H9 (cell line): ENCODE results near the gene TMEM135. TPM values are rescaled to one million over a fixed set of nuclear protein-coding genes. Genes with fewer than 3 reads are reported as not detected.
"Not testable (repeated sequence)": the region's sequence is repeated elsewhere in the genome, so short reads cannot be mapped to it uniquely, and the experiment has no call there.

Experiments
- DNase-seq: peaks from one replicate; pipeline ENCODE4 v3.0.0-alpha.2; 2017
- H2AFZ ChIP-seq: one replicate; pipeline ENCODE4 v1.6.1; 2013; ENCODE audit warnings: mild to moderate bottlenecking, low read length, control low read depth, moderate library complexity
- H2AK5ac ChIP-seq: 2 replicates; pipeline ENCODE4 v1.6.1; 2013; ENCODE audit warnings: low read length, control low read depth, mixed read lengths; ENCODE audit not compliant: insufficient read length
- H2BK120ac ChIP-seq: one replicate; pipeline ENCODE4 v1.6.1; 2013; ENCODE audit warnings: low read depth, mild to moderate bottlenecking, low read length, control low read depth, inconsistent platforms; ENCODE audit not compliant: poor library complexity, severe bottlenecking
- H2BK12ac ChIP-seq: 2 replicates; pipeline ENCODE4 v1.6.1; 2013; ENCODE audit warnings: low read length, control low read depth, mixed read lengths, low read depth; ENCODE audit not compliant: insufficient read length
- H2BK15ac ChIP-seq: 2 replicates; pipeline ENCODE4 v1.6.1; 2013; ENCODE audit warnings: low read depth, low read length, control low read depth
- H2BK20ac ChIP-seq: one replicate; pipeline ENCODE4 v1.6.1; 2013; ENCODE audit warnings: low read depth, mild to moderate bottlenecking, low read length, control low read depth, inconsistent platforms; ENCODE audit not compliant: poor library complexity, severe bottlenecking
- H2BK5ac ChIP-seq: 2 replicates; pipeline ENCODE4 v1.6.1; 2013; ENCODE audit warnings: low read length, control low read depth, mixed read lengths; ENCODE audit not compliant: insufficient read length
- H3K14ac ChIP-seq: 2 replicates; pipeline ENCODE4 v1.6.1; 2013; ENCODE audit warnings: low read length, control low read depth; ENCODE audit not compliant: insufficient read depth
- H3K18ac ChIP-seq: 2 replicates; pipeline ENCODE4 v1.6.1; 2013; ENCODE audit warnings: low read depth, mild to moderate bottlenecking, mixed read lengths, low read length, control low read depth; ENCODE audit not compliant: insufficient read length
- H3K23ac ChIP-seq: 2 replicates; pipeline ENCODE4 v1.6.1; 2013; ENCODE audit warnings: low read length, control low read depth, mixed read lengths, low read depth; ENCODE audit not compliant: insufficient read length
- H3K23me2 ChIP-seq: 2 replicates; pipeline ENCODE4 v1.6.1; 2013; ENCODE audit warnings: low read depth, mild to moderate bottlenecking, mixed read lengths, low read length, control low read depth; ENCODE audit not compliant: insufficient read length, poor library complexity, severe bottlenecking
- H3K27ac ChIP-seq: 2 replicates; pipeline ENCODE4 v1.5.1; 2013; ENCODE audit warnings: low read length, control low read depth, mixed read lengths, low read depth; ENCODE audit not compliant: insufficient read length
- H3K27me3 ChIP-seq: 2 replicates; pipeline ENCODE4 v1.6.1; 2013; ENCODE audit warnings: low read length, control low read depth, inconsistent platforms; ENCODE audit not compliant: insufficient read depth
- H3K4ac ChIP-seq: 2 replicates; pipeline ENCODE4 v1.6.1; 2013; ENCODE audit warnings: low read depth, mild to moderate bottlenecking, control low read depth, inconsistent platforms, low read length, moderate library complexity
- H3K4me1 ChIP-seq: 2 replicates; pipeline ENCODE4 v1.6.1; 2013; ENCODE audit warnings: low read length, control low read depth, inconsistent platforms; ENCODE audit not compliant: insufficient read depth
- H3K4me2 ChIP-seq: 2 replicates; pipeline ENCODE4 v1.6.1; 2013; ENCODE audit warnings: low read length, control low read depth, mixed read lengths; ENCODE audit not compliant: insufficient read length, insufficient read depth
- H3K56ac ChIP-seq: 2 replicates; pipeline ENCODE4 v1.6.1; 2013; ENCODE audit warnings: low read depth, mild to moderate bottlenecking, mixed read lengths, low read length, control low read depth; ENCODE audit not compliant: insufficient read length
- H3K79me1 ChIP-seq: 2 replicates; pipeline ENCODE4 v1.6.1; 2013; ENCODE audit warnings: low read depth, mild to moderate bottlenecking, moderate library complexity, low read length, control low read depth, inconsistent platforms; ENCODE audit not compliant: insufficient read depth, poor library complexity, severe bottlenecking
- H3K79me2 ChIP-seq: 2 replicates; pipeline ENCODE4 v1.6.1; 2013; ENCODE audit warnings: low read length, control low read depth, inconsistent platforms; ENCODE audit not compliant: insufficient read depth
- H3K9ac ChIP-seq: 2 replicates; pipeline ENCODE4 v1.6.1; 2013; ENCODE audit warnings: low read length, control low read depth, mixed read lengths; ENCODE audit not compliant: insufficient read length; ENCODE audit errors: extremely low read depth
- H3K9me3 ChIP-seq: one replicate; pipeline ENCODE4 v1.6.1; 2013; ENCODE audit warnings: low read depth, low read length, inconsistent platforms; ENCODE audit not compliant: control insufficient read depth
- H3T11ph ChIP-seq: one replicate; pipeline ENCODE4 v1.6.1; 2013; ENCODE audit warnings: mild to moderate bottlenecking, low read length, control low read depth, inconsistent platforms
- H4K20me1 ChIP-seq: one replicate; pipeline ENCODE4 v1.6.1; 2013; ENCODE audit not compliant: control insufficient read depth, insufficient read length, insufficient read depth
- H4K5ac ChIP-seq: 2 replicates; pipeline ENCODE4 v1.6.1; 2013; ENCODE audit warnings: low read depth, mild to moderate bottlenecking, mixed read lengths, low read length, control low read depth; ENCODE audit not compliant: insufficient read length
- H4K8ac ChIP-seq: replicated peaks from 2 replicates; pipeline ENCODE4 v1.6.1; 2013; ENCODE audit warnings: low read length, control low read depth, mixed read lengths, low read depth; ENCODE audit not compliant: insufficient read length
- H4K91ac ChIP-seq: 2 replicates; pipeline ENCODE4 v1.6.1; 2013; ENCODE audit warnings: low read depth, mild to moderate bottlenecking, moderate library complexity, mixed read lengths, low read length, control low read depth; ENCODE audit not compliant: insufficient read length
- H3K27ac Mint-ChIP-seq, 3 experiments: 2 replicates in 2 of 3; 3 replicates in 1 of 3; pipeline ENCODE4 v1.8.0; 2020 to 2021; ENCODE audit warnings: mixed read lengths in 3 of 3, mild to moderate bottlenecking in 1 of 3, moderate library complexity in 1 of 3
- H3K27me3 Mint-ChIP-seq: 2 replicates; pipeline ENCODE4 v1.8.0; 2021; ENCODE audit warnings: low read depth, mild to moderate bottlenecking, moderate library complexity, mixed read lengths
- H3K36me3 Mint-ChIP-seq, 3 experiments: 2 replicates in 2 of 3; 3 replicates in 1 of 3; pipeline ENCODE4 v1.8.0; 2020 to 2021; ENCODE audit warnings: low read depth in 3 of 3, mixed read lengths in 3 of 3; ENCODE audit not compliant: insufficient read depth in 1 of 3
- H3K4me1 Mint-ChIP-seq, 2 experiments: 2 replicates each; pipeline ENCODE4 v1.8.0; 2020; ENCODE audit warnings: mixed read lengths in 2 of 2
- H3K4me3 Mint-ChIP-seq, 2 experiments: 2 replicates in 1 of 2; 3 replicates in 1 of 2; pipeline ENCODE4 v1.8.0; 2020 to 2021; ENCODE audit warnings: mild to moderate bottlenecking in 2 of 2, mixed read lengths in 2 of 2, moderate library complexity in 1 of 2
- H3K9me3 Mint-ChIP-seq, 2 experiments: 2 replicates in 1 of 2; 3 replicates in 1 of 2; pipeline ENCODE4 v1.8.0; 2020; ENCODE audit warnings: mild to moderate bottlenecking in 2 of 2, mixed read lengths in 2 of 2, moderate library complexity in 1 of 2
- WGBS: extraction: QIAGEN DNeasy Blood & Tissue Kit; methylation state at CpG from one replicate; pipeline ENCODE4 v1.1.7; 2013; ENCODE audit warnings: missing lambda C conversion rate, low lambda C conversion rate, mixed read lengths; ENCODE audit not compliant: insufficient read length; ENCODE audit errors: extremely low coverage; 5-methylcytosine and 5-hydroxymethylcytosine counted together
- total RNA-seq: library from RNA; stranded (reverse); gene quantifications from 2 replicates; pipeline ENCODE4 v1.2.1, GENCODE V29; 2021
- TF ChIP-seq, protein P1 (sequence below): fragments of 200-600 bp; sonication (generic); conservative IDR thresholded peaks from 3 replicates; pipeline ENCODE4 v1.8.0; 2021; ENCODE audit warnings: antibody characterized with exemption, mild to moderate bottlenecking

TMEM135 gene
- total RNA-seq, 1 experiment from 2014 or later: 25.2 TPM

- H3K9me3 Mint-ChIP-seq: no peaks in the 10 kb centered on the region
- H4K91ac ChIP-seq: no peak overlapping the region
- no CpG with 5 or more reads among the region's 2 CpGs for WGBS
- H2BK12ac ChIP-seq: no peak overlapping the region
- peaks cover 8% of the 10 kb centered on the region in 2 experiments for H3K4me1 Mint-ChIP-seq
- no peak overlapping the region for H4K8ac ChIP-seq
- H2BK15ac ChIP-seq: no peak overlapping the region
- H3K9ac ChIP-seq: no peak overlapping the region
- H3K4me3 Mint-ChIP-seq: no peak overlapping the region
- no peak overlapping the region for H2AFZ ChIP-seq
- H3K18ac ChIP-seq: no peak overlapping the region
- H3K79me2 ChIP-seq: no peaks in the 10 kb centered on the region
- H3K27ac ChIP-seq: no peak overlapping the region
- no peak for DNase-seq
- no peak overlapping the region for H3K4ac ChIP-seq
- H3T11ph ChIP-seq: no peak overlapping the region
- H2BK5ac ChIP-seq: no peak overlapping the region
- TF ChIP-seq, protein P1, sequence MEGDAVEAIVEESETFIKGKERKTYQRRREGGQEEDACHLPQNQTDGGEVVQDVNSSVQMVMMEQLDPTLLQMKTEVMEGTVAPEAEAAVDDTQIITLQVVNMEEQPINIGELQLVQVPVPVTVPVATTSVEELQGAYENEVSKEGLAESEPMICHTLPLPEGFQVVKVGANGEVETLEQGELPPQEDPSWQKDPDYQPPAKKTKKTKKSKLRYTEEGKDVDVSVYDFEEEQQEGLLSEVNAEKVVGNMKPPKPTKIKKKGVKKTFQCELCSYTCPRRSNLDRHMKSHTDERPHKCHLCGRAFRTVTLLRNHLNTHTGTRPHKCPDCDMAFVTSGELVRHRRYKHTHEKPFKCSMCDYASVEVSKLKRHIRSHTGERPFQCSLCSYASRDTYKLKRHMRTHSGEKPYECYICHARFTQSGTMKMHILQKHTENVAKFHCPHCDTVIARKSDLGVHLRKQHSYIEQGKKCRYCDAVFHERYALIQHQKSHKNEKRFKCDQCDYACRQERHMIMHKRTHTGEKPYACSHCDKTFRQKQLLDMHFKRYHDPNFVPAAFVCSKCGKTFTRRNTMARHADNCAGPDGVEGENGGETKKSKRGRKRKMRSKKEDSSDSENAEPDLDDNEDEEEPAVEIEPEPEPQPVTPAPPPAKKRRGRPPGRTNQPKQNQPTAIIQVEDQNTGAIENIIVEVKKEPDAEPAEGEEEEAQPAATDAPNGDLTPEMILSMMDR: no peak
- no peak overlapping the region for H2BK120ac ChIP-seq
- H4K20me1 ChIP-seq: no peaks in the 10 kb centered on the region
- no peaks in the 10 kb centered on the region for H3K36me3 Mint-ChIP-seq
- H3K9me3 ChIP-seq: no peaks in the 10 kb centered on the region
- no peaks in the 10 kb centered on the region for H3K27me3 Mint-ChIP-seq
- no peak overlapping the region for H4K5ac ChIP-seq
- no peaks in the 10 kb centered on the region; the same call in 1 of the 2 replicates for H3K4me1 ChIP-seq
- H3K27ac Mint-ChIP-seq: no peak overlapping the region; a peak in 2 of 7 replicates
- H3K14ac ChIP-seq: no peak overlapping the region
- H3K27me3 ChIP-seq: no peaks in the 10 kb centered on the region
- H3K56ac ChIP-seq: no peak overlapping the region
- H3K23me2 ChIP-seq: no peaks in the 10 kb centered on the region
- no peak overlapping the region for H3K23ac ChIP-seq
- H2BK20ac ChIP-seq: no peak overlapping the region
- no peaks in the 10 kb centered on the region for H3K79me1 ChIP-seq
- H3K4me2 ChIP-seq: no peak overlapping the region
- H2AK5ac ChIP-seq: no peak overlapping the region
These were observed 119.2 kb downstream of the TMEM135 start for GRCh38 chr11:87156970-87157369.

DNA sequence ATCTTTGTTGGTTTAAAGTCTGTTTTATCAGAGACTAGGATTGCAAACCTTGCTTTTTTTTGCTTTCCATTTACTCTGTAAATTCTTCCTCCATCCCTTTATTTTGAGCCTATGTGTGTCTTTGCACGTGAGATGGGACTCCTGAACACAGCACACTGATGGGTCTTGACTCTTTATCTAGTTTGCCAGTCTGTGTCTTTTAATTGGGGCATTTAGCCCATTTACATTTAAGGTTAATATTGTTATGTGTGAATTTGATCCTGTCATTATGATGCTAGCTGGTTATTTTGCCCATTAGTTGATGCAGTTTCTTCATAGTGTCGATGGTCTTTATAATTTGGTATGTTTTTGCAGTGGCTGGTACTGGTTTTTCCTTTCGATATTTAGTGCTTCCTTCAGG is 131.3 kb downstream of the TMEM135 start:
- not testable (repeated sequence) for H3K27ac ChIP-seq, H3K27me3 ChIP-seq, H3K56ac ChIP-seq, H3K14ac ChIP-seq, H3K18ac ChIP-seq, H4K8ac ChIP-seq, H4K5ac ChIP-seq, H2BK12ac ChIP-seq, H2AK5ac ChIP-seq, H3K27ac Mint-ChIP-seq, H3K4me2 ChIP-seq, DNase-seq, H3K4me1 Mint-ChIP-seq, H2BK15ac ChIP-seq, H3K4me1 ChIP-seq, H2BK120ac ChIP-seq, H3K4ac ChIP-seq, H3K9ac ChIP-seq, H3K23ac ChIP-seq, H3K4me3 Mint-ChIP-seq, H3T11ph ChIP-seq, H2BK5ac ChIP-seq, H2BK20ac ChIP-seq, H3K79me1 ChIP-seq, H3K23me2 ChIP-seq, H3K27me3 Mint-ChIP-seq, H4K20me1 ChIP-seq, H2AFZ ChIP-seq, H4K91ac ChIP-seq, H3K79me2 ChIP-seq, H3K9me3 ChIP-seq
- peaks cover 6 to 39% (median 13%) of the 10 kb centered on the region in 3 experiments; a peak in 5 of 7 replicates for H3K36me3 Mint-ChIP-seq
- H3K9me3 Mint-ChIP-seq: peaks cover 22 to 39% of the 10 kb centered on the region in 2 experiments; a peak in 4 of 5 replicates
- no CpG with 5 or more reads among the region's 3 CpGs for WGBS
